K562 (cell line): Measurements from ENCODE around the gene ROBO1. TPM values are rescaled to one million over a fixed set of nuclear protein-coding genes. Genes with fewer than 3 reads are reported as not detected.

Experiments
- ATAC-seq: fragments of 200-7000 bp; cut with Tn5 transposase; 3 replicates; pipeline ENCODE4 v1.9.1; 2020; ENCODE audit warnings: moderate library complexity
- BruUV-seq: library from RNA; stranded (reverse); fragments of 400-500 nt; replicated peaks from 2 replicates; lab custom pipeline; 2021; lab: Mats Ljungman, UMichigan
- CTCF ChIA-PET: fragments of 300-600 bp; formaldehyde crosslinking; extraction: SDS; loops from one replicate; lab custom pipeline; 2021; ENCODE audit warnings: low intra/inter-chr PET ratio; lab: Yijun Ruan, JAX
- POLR2A ChIA-PET: fragments of 300-600, 350-650 bp; sonication (Branson Sonifier 250); formaldehyde crosslinking; extraction: SDS; loops from one replicate; lab custom pipeline; 2021; ENCODE audit warnings: antibody characterized with exemption, inconsistent platforms; lab: Yijun Ruan, JAX
- DNase-seq, 4 experiments: peaks; one replicate each; pipeline versions ENCODE4 v3.0.0 to v3.0.0-alpha.2; 2011 to 2018; ENCODE audit warnings: low spot score in 3 of 4, mixed read lengths in 3 of 4; ENCODE audit errors: extremely low read depth in 1 of 4
- FAIRE-seq: peaks from 2 replicates; lab custom pipeline; 2011; peaks lifted over from hg19 to GRCh38; lab: Jason Lieb, UNC
- H2AFZ ChIP-seq: 2 replicates; pipeline ENCODE4 v1.6.0; 2011; ENCODE audit warnings: low read depth, low read length, control low read depth, inconsistent platforms
- H3K27ac ChIP-seq: fragments of 200-600 bp; 3 replicates; pipeline ENCODE4 v1.8.0; 2011; ENCODE audit warnings: low read depth, mild to moderate bottlenecking, control low read depth, inconsistent platforms, low read length, moderate library complexity, mixed read lengths; ENCODE audit errors: extremely low read depth
- H3K27me3 ChIP-seq, 2 experiments: fragments of 300-600 bp in 1 of 2; 2 replicates in 1 of 2; 3 replicates in 1 of 2; pipeline versions ENCODE4 v1.6.0 to v1.8.0; 2011; ENCODE audit warnings: inconsistent platforms in 2 of 2, low read length in 2 of 2, mild to moderate bottlenecking in 1 of 2, mixed read lengths in 1 of 2, moderate library complexity in 1 of 2; ENCODE audit not compliant: control insufficient read depth in 2 of 2, insufficient read depth in 2 of 2
- H3K36me3 ChIP-seq: fragments of 300-600 bp; 3 replicates; pipeline ENCODE4 v1.8.0; 2011; ENCODE audit warnings: mild to moderate bottlenecking, low read length, inconsistent platforms; ENCODE audit not compliant: control insufficient read depth, insufficient read depth
- H3K4me1 ChIP-seq, 2 experiments: fragments of 200-600 bp in 1 of 2; replicated peaks in 1 of 2; 2 replicates in 1 of 2; 3 replicates in 1 of 2; pipeline versions ENCODE4 v1.5.1 to v1.8.0; 2011; ENCODE audit warnings: inconsistent platforms in 2 of 2, low read length in 2 of 2, mild to moderate bottlenecking in 1 of 2, mixed read lengths in 1 of 2, moderate library complexity in 1 of 2; ENCODE audit not compliant: control insufficient read depth in 2 of 2, insufficient read depth in 2 of 2
- H3K4me2 ChIP-seq: 2 replicates; pipeline ENCODE4 v1.6.1; 2011; ENCODE audit warnings: low read length, control low read depth, inconsistent platforms, mixed read lengths; ENCODE audit not compliant: insufficient read depth
- H3K4me3 ChIP-seq: fragments of 200-600 bp; sonication (generic), shearing (Covaris generic); 2 replicates; pipeline ENCODE4 v1.5.1; 2016; ENCODE audit warnings: control low read depth, inconsistent platforms
- H3K79me2 ChIP-seq: fragments of 200-600 bp; 3 replicates; pipeline ENCODE4 v1.8.0; 2011; ENCODE audit warnings: low read length, inconsistent platforms; ENCODE audit not compliant: control insufficient read depth, insufficient read depth
- H3K9ac ChIP-seq, 2 experiments: 2 replicates each; pipeline versions ENCODE4 v1.6.0 to v1.6.1; 2011; ENCODE audit warnings: low read depth in 2 of 2, low read length in 2 of 2, control low read depth in 1 of 2, inconsistent platforms in 1 of 2, mild to moderate bottlenecking in 1 of 2, mixed read lengths in 1 of 2; ENCODE audit not compliant: insufficient read depth in 1 of 2
- H3K9me1 ChIP-seq: one replicate; pipeline ENCODE4 v1.6.0; 2011; ENCODE audit warnings: inconsistent platforms, mild to moderate bottlenecking, low read length, moderate library complexity; ENCODE audit not compliant: control insufficient read depth, insufficient read depth
- H3K9me3 ChIP-seq: replicated peaks from 2 replicates; pipeline ENCODE4 v1.5.1; 2011; ENCODE audit warnings: low read depth, low read length, inconsistent platforms; ENCODE audit not compliant: control insufficient read depth, insufficient read depth
- H4K20me1 ChIP-seq: replicated peaks from 2 replicates; pipeline ENCODE4 v1.6.1; 2011; ENCODE audit warnings: low read length, inconsistent platforms, mixed read lengths; ENCODE audit not compliant: control insufficient read depth, insufficient read depth
- CXXC5 ChIP-seq: fragments of 250-450 bp; sonication (Bioruptor Pico); IDR thresholded peaks from 2 replicates; pipeline ENCODE4 v1.8.0; 2022; ENCODE audit warnings: inconsistent platforms, mild to moderate bottlenecking, moderate library complexity
- ELK3 ChIP-seq: fragments of 450-650 bp; formaldehyde crosslinking; IDR thresholded peaks from 2 replicates; pipeline ENCODE4 v1.4.0; 2020; ENCODE audit warnings: mild to moderate bottlenecking
- FUS ChIP-seq: fragments of 200-400 bp; formaldehyde crosslinking; optimal IDR thresholded peaks from 2 replicates; pipeline ENCODE3; 2017; ENCODE audit warnings: low read depth, low read length
- HMG20B ChIP-seq: fragments of 250-450 bp; sonication (Bioruptor Pico); IDR thresholded peaks from 2 replicates; pipeline ENCODE4 v1.5.0; 2021; ENCODE audit warnings: mild to moderate bottlenecking
- HOXB6 ChIP-seq: fragments of 250-450 bp; sonication (Bioruptor Pico); IDR thresholded peaks from 2 replicates; pipeline ENCODE4 v1.5.1; 2022; ENCODE audit warnings: mild to moderate bottlenecking, borderline replicate concordance
- ILF3 ChIP-seq: fragments of 450-650 bp; IDR thresholded peaks from 2 replicates; pipeline ENCODE4 v1.6.1; 2018; ENCODE audit warnings: antibody characterized with exemption, mild to moderate bottlenecking, moderate library complexity, borderline replicate concordance
- KLF16 ChIP-seq: IDR thresholded peaks from 2 replicates; pipeline ENCODE4 v1.6.1; 2016; ENCODE audit warnings: antibody characterized with exemption
- MXI1 ChIP-seq: IDR thresholded peaks from 2 replicates; pipeline ENCODE4 v1.6.1; 2011; ENCODE audit warnings: low read depth, mild to moderate bottlenecking, improper control_type of control experiment, low read length
- MYBL2 ChIP-seq, 2 experiments: fragments of 450-650 bp in 1 of 2; sonication (generic) in 1 of 2; formaldehyde crosslinking in 1 of 2; IDR thresholded peaks; 2 replicates each; pipeline versions ENCODE4 v1.6.1 to v1.8.1; 2017 to 2022; ENCODE audit warnings: borderline replicate concordance in 1 of 2, inconsistent platforms in 1 of 2, low read depth in 1 of 2, mild to moderate bottlenecking in 1 of 2, missing genetic modification reagents in 1 of 2, moderate library complexity in 1 of 2
- PURB ChIP-seq: sonication (generic); formaldehyde crosslinking; IDR thresholded peaks from 2 replicates; pipeline ENCODE4 v1.9.0; 2021; ENCODE audit warnings: low read depth, mild to moderate bottlenecking, missing genetic modification reagents
- RFX5 ChIP-seq: IDR thresholded peaks from 2 replicates; pipeline ENCODE4 v1.6.1; 2011; ENCODE audit warnings: low read depth, mild to moderate bottlenecking, improper control_type of control experiment, low read length
- SETDB1 ChIP-seq: IDR thresholded peaks from one replicate; pipeline ENCODE4 v1.6.1; 2012; ENCODE audit warnings: low read length, control low read depth, inconsistent platforms
- SRSF9 ChIP-seq: fragments of 200-400 bp; formaldehyde crosslinking; IDR thresholded peaks from 2 replicates; pipeline ENCODE4 v1.6.1; 2017; ENCODE audit warnings: low read depth, low read length, borderline replicate concordance
- STAT5A ChIP-seq: IDR thresholded peaks from 2 replicates; pipeline ENCODE4 v1.6.1; 2012; ENCODE audit warnings: low read length, inconsistent platforms, borderline replicate concordance
- TCFL5 ChIP-seq: fragments of 250-450 bp; sonication (Bioruptor Pico); conservative IDR thresholded peaks from 2 replicates; pipeline ENCODE4 v1.6.1; 2021; ENCODE audit warnings: mild to moderate bottlenecking, moderate library complexity, matching md5 sums
- ZC3H4 ChIP-seq: sonication (generic); formaldehyde crosslinking; IDR thresholded peaks from 2 replicates; pipeline ENCODE4 v1.9.0; 2021; ENCODE audit warnings: missing genetic modification reagents, borderline replicate concordance
- ZNF134 ChIP-seq: fragments of 250-450 bp; sonication (Bioruptor Pico); conservative IDR thresholded peaks from 2 replicates; pipeline ENCODE4 v1.4.0; 2020
- ZNF24 ChIP-seq: fragments of 450-650 bp; IDR thresholded peaks from 2 replicates; pipeline ENCODE4 v1.6.1; 2016
- in situ Hi-C: fragments of 300-500 bp; cut with MboI; formaldehyde crosslinking; loops from 4 replicates; pipeline ENCODE4 v1.15.0; 2018; ENCODE audit warnings: inconsistent platforms, mixed read lengths
- intact Hi-C: fragments of 100-400 bp; cut with micrococcal nuclease; formaldehyde crosslinking; loops from 2 replicates; pipeline ENCODE4 v1.14.2; 2022
- polyA plus RNA-seq, 8 experiments: library from polyadenylated mRNA; depleted of rRNA in 4 of 8; stranded (reverse) in 5 of 8; unstranded in 3 of 8; fragments of >200 nt; fragmentation: Nextera tagmentation in 2 of 8; fragmentation: Illumina TruSeq in 1 of 8; extraction: Ambion mirVana in 2 of 8; extraction: Trizol in 1 of 8; gene quantifications; 2 replicates each; pipeline versions ENCODE4 v1.2.1 to v1.2.3, GENCODE V29; 2011 to 2014; ENCODE audit warnings: inconsistent platforms in 1 of 8, missing spikeins in 1 of 8
- total RNA-seq, 7 experiments: library from RNA; depleted of rRNA in 6 of 7; stranded (reverse); fragments of >200 nt in 6 of 7; fragmentation: Illumina TruSeq in 2 of 7; extraction: Trizol in 2 of 7; gene quantifications; 2 replicates each; pipeline versions ENCODE4 v1.2.1 to v1.2.3, GENCODE V29; 2011 to 2021; ENCODE audit warnings: low replicate concordance in 1 of 7

ROBO1 gene
- total and polyA plus RNA-seq, 9 of the 15 experiments (the other 6 are each of a cell fraction or from before 2014, with no cell fraction given) = 0.01 to 0.53 (median 0.17) TPM; not detected in 5

- H3K36me3 ChIP-seq = no peaks in the 10 kb centered on the region
- no peak overlapping the region for H3K4me2 ChIP-seq
- no peak overlapping the region for H3K9ac ChIP-seq
- no peaks in the 10 kb centered on the region for H3K79me2 ChIP-seq
- no peaks in the 10 kb centered on the region for H4K20me1 ChIP-seq
- ChIA-PET CTCF (no interaction called here), POLR2A (no interaction called here)
- no peak for DNase-seq
- intact Hi-C loops (no loop called here), in situ Hi-C loops (no loop called here)
- BruUV-seq = no TSS peak
- no peak overlapping the region for H3K27ac ChIP-seq
- TF ChIP-seq KLF16 (no peak), CXXC5 (CRISPR knock-in tag) (no peak), FUS (no peak), TCFL5 (CRISPR knock-in tag) (no peak), HMG20B (CRISPR knock-in tag) (no peak), MXI1 (no peak), ZNF24 (no peak), ILF3 (no peak), SETDB1 (no peak), ZNF134 (no peak), RFX5 (no peak), MYBL2 (IDR thresholded peaks at IDR 0.05; ENCODE audit: low read depth) (no peak), MYBL2 (CRISPR knock-in tag; IDR thresholded peaks at IDR 0.05; ENCODE audit: borderline replicate concordance) (no peak), PURB (CRISPR knock-in tag) (no peak), ELK3 (CRISPR knock-in tag) (no peak), STAT5A (no peak), SRSF9 (no peak), HOXB6 (CRISPR knock-in tag) (no peak), ZC3H4 (no peak)
- FAIRE-seq = no peak
- H3K27me3 ChIP-seq = no peaks in the 10 kb centered on the region
- no peak for ATAC-seq
- no peaks in the 10 kb centered on the region for H3K9me3 ChIP-seq
- no peak overlapping the region for H2AFZ ChIP-seq
- H3K4me3 ChIP-seq = no peak overlapping the region
- H3K9me1 ChIP-seq = no peaks in the 10 kb centered on the region
- H3K4me1 ChIP-seq = no peaks in the 10 kb centered on the region
Measured at GRCh38 chr3:79737530-79737929, 30.3 kb downstream of the ROBO1 start.
